Stimulated activated CD4-positive, alpha-beta T cell treated with anti-CD3 and anti-CD28 coated beads, Interleukin-12 subunit alpha, Interleukin-12 subunit beta, amount 100 ng/mL, for 4 hours (primary cell): ENCODE results near the gene RBP5.
"Not testable (repeated sequence)": the region's sequence is repeated elsewhere in the genome, so short reads cannot be mapped to it uniquely, and the experiment has no call there.

Experiments used
- DNase-seq: peaks from one replicate; pipeline ENCODE4 v3.0.0-alpha.2; 2020

Gene RBP5

DNA sequence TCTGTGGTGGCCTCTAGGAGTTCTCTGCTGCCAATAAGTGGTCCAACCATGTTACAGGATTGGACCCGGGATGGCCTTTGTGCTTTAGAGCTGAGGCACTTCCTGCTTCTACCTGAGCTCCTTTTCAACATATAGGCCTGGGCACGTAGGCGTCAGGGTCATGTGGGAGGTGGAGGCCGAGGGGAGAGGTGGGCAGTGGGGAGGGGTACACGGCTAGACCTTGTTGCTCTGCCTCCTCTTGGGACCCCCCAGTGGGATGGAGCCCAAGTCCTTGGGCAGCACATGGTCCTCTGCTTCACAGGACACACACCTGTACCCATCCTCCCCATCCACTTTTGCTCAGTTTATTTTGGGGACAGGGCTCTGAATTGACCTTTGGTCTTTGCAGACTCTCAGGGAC is 7.4 kb downstream of the RBP5 start:
- no peak for DNase-seq

DNA sequence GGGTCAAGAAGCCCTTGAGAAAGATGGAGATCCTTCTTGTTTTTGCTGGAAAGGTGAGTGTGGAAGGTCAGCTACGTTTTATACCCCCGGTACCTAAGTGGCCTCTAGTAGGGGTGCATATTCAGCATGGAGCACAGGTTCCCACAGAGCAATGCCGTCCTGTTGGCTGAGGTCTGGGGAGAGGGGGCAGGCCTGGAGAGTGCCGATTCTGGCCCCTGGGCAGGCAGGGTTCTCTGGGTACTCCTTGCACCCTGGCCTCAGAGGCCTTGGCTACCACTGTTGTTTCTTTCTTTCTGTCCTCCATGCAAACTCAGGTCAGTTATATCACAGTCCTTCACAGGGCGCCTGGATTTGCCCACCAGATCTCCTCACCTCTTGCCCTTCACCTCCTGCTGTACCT is 8.5 kb downstream of the RBP5 start:
- DNase-seq = no peak

DNA sequence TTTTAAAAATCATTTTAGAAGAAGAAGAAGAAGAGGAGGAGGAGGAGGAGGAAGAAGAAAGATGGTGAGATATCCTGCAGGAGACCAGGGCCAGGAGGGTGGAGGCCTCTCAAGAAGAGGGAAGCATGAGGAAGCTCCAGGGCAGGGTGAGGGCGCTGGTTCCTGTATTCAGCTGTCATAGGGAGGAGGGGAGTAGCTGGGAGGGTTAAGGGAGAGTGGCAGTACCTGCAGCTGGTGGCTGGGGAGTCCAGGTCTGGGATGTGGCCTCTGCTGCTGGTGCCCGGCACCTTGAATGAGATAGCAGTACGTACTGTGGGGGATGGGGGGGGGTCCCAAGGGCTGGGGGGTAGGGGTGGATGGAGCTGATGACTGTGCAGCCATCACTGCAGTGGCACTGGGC is 9.8 kb downstream of the RBP5 start:
- no peak for DNase-seq

DNA sequence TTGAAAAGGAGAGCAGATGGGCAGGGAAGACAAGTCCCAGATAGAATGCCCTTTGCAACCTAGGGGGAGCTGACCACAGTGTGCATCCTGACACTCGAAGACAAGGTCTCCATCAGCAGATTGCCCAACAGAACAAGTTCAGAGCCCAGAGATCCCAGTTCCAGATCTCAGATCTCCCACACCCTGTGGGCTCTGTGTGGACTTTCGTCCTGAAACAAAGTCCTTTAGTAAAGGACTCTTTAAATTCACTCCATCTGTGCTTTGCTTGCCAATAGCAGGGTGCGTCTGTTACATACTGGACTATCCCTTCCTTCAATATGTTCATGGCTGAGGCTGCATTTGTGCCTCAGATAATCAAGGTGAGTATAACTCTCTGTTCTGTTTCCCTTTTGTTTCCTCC is 11.0 kb downstream of the RBP5 start:
- no peak for DNase-seq

DNA sequence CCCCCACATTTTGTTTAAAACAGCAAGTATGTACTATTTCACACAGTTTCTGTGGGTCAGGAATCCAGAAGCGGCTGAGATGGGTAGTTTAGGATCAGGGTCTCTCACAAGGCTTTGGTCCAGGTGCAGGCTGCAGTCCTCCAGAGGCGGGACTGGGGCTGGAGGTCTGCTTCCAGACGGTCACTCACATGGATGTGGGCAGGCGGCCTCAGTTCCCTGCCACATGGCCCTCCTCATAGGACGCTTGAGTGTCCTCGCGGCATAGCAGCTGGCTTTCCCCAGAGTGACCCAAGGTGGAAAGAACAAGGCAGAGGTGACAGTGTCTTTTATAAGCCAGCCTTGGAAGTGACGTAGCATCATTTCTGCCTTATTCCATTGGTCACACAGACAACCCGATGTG is 11.8 kb downstream of the RBP5 start:
- no peak for DNase-seq

DNA sequence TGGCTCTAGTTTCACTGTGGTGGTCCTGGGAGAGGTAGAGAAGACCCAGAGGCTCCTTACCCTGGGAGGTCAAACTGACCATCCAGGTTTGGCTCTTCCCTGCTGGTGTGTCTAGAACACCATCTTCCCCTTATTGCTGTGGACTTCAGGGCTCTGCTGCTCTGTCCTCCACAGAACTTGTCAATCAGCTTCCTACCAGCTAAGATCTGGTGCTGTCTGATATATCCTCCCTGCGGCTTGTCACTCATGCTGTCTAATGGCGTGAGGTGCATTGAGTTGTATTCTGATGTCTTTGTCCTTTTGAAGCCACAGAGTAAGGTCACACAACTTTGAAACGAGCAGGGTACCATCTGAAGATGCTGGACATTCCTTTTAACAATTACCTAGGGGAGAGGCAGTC is 12.5 kb downstream of the RBP5 start:
- DNase-seq = no peak

DNA sequence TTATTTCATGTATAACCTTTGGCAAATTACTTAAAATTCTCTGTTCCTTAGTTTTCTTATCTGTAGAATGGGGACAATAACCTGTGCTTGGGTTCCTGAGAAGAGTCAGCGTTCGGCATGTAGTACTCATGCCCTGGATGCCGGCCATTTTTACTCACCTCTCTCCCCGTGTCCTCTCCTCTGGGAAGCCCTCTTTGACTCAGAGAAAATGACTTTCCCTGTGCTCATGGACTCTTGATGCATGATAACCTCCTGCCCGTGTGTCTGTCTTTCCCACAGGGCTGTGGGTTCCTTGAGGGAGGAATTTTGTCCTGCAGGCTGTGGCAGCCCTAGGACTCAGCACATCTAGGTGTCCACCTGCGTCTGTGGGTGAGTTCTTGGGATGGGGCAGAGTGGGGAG is 13.8 kb downstream of the RBP5 start:
- DNase-seq = no peak

DNA sequence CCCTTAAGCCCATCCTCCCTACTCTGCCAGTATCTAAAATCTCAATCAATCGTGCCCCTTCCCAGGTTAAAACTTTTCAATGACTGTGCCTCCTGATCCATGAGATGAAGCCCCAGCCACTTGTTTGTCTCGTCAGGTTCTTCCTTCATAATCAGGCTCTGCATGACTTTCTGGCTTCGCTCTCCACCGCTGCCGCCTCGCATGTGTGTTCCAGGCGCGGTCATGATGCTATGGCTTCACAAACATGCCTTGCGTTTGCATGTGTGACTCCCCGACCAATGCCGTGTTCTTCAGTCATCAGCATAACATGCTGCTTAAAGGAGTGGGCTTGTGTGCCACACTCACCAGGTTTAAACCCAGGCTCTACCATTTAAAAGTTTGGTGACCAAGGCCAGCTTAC is 14.7 kb downstream of the RBP5 start:
- no peak for DNase-seq

DNA sequence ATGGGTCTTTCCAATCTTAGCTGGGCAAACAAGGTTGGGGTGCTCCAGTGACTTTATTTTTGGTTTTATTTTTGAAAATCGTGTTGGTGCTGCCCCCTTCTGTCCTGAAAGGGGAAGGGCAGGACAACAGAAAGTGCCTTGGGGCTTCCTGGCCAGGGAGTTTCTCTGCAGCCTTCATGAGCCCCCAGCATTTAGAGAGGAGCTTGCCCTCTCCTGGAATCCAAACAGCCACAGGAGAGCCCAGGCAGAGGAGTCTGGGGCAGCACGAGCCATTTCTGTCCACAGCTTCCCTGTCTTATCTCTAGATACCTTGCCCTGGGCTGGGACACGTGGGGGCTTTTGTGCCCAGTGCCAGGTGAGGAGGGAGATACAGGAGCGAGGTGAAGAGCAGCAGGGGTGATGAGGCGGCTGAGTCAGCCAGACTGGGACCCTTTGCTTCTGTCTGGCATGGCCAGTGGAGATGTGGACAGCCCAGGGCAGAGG is 15.3 kb downstream of the RBP5 start:
- no peak for DNase-seq

DNA sequence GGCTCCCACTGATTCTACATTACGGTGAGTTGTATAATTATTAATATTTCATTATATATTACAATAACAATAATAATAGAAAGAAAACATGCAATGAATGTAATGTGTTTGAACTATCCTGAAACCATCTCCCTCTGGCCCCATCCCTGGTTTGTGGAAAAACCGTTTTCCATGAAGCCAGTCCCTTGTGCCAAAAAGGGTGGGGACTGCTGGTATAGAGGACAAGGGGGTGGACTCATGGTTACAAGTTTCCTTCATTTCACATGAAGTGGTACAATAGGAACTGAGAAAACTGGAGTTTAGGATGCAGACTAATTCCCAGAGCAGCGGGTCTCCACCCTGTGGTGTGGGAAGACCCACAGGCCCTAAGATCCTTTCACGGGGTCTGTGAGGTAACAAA is 16.6 kb downstream of the RBP5 start:
- no peak for DNase-seq

- no peak for DNase-seq
These were observed 18.0 kb downstream of the RBP5 start for GRCh38 chr12:7110661-7111060.

GRCh38 chr12:7109572-7109920 is 19.1 kb downstream of the RBP5 start:
- DNase-seq = no peak

GRCh38 chr12:7108796-7109571 is 19.7 kb downstream of the RBP5 start, which contains the start of gene C1RL:
Gene C1RL, minus strand, starts transcription at chr12:7109214. Its CDS starts 34 bp downstream, at chr12:7109180.
- DNase-seq = peak; percentile 86

DNA sequence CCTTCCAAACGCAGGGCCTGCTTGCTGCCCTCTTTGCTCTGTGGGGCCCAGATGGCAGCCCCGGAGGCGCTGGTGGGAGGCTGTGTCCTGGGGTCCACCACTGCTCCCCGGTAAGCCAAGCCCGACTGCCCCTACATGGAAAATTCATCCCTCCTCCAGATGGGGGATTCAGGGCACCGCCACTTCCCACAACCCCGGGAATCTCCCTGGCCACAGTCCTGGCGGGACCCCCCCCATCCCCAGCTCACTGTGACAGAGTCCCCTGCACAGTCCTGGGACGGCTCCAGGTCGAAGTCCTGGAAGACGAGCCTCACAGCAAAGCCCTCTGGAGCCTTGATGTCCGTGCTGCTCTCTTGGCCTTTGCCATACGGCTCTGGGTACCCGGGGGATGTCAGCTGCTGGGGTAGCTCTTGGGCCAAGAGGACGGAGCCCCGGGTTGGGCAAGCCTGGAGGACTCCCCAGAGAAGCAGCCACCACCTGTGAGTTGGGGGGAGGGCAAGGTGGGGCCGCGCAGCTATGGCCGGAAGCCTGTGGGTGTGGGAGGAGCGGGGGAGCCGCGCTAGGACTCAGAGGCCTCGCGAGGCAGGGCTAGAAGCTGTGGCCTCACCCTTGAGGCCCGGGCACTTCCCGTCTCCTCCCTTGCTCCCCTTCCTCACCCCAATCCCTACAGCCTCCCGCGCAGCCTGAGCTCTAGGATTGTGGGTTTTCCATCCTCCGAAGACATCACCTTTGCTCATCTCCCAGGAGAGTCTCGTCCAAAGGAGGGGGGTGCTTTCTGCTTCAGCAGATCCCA is 20.5 kb downstream of the RBP5 start:
- peak; percentile 67 for DNase-seq

- no peak for DNase-seq
These were observed 21.1 kb downstream of the RBP5 start for GRCh38 chr12:7107636-7108002.

DNA sequence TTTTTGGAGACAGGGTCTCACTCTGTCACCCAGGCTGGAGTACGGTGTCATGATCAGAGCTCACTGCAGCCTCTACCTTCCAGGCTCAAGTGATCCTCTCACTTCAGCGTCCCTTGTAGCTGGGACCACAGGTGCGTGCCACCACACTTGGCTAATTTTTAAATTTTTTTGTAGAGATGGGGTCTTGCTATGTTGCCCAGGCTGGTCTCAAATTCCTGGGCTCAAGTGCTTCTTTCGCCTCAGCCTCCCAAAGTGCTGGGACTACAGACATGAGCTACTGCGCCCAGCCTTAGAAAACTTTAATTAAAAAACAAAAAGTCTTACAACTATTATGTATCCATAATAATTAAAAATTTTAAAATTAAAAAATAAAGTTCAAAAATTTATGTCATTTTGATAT is 21.5 kb downstream of the RBP5 start:
- DNase-seq = not testable (repeated sequence)

DNA sequence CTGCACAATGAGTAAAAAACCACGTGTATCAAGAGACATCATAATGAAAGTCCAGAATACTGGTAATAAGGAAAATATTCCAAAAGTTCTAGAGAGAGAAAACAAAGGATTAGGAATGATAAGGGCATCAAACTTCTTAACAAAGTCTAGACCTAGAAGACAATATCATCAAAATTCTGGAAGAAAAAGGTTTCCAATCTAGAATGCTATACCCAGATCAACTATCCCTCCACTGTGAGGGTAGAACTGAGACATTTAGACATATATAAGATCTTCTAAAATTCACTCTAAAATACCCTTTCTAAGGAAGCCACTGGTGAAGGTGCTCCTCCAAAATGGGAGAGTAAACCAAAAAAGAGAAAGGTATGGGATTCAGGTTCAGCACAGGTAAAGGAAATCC is 22.6 kb downstream of the RBP5 start:
- no peak for DNase-seq

DNA sequence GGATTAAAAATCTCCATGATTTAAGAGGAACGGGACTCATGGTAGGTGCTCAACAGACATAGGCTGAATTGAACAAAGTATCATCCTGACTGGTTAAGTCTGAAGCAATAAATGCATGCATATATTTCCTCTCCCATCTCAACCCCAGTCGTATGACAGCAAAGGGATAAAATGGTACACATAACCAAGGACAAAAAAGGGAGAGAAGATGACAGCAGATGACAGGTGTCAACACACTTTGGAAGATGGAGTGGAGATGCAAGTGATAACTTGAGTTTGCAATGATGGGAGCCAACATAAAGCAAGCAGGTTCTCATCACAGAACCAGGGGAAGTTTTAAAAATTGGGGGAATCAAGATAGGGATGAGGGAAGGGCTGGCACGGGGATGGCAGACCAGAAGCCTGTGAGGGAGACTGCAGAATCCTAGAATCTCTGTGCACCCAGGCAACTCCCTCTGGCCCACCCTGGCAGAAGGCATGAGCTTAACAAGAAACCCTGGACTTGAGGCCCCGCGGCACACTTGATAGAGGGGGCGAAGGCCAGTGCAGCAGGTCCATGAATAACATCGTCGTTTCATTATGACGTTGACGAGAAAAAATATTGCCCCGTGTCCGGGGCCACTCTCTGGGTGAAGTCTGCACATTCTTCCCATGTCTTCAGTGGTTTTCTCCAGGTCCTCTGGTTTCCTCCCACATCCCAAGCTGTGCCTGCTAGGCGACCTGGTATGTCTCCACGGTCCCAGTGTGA is 24.7 kb downstream of the RBP5 start:
- no peak for DNase-seq

GRCh38 chr12:7102582-7102981 is 26.1 kb downstream of the RBP5 start:
- DNase-seq = no peak

DNA sequence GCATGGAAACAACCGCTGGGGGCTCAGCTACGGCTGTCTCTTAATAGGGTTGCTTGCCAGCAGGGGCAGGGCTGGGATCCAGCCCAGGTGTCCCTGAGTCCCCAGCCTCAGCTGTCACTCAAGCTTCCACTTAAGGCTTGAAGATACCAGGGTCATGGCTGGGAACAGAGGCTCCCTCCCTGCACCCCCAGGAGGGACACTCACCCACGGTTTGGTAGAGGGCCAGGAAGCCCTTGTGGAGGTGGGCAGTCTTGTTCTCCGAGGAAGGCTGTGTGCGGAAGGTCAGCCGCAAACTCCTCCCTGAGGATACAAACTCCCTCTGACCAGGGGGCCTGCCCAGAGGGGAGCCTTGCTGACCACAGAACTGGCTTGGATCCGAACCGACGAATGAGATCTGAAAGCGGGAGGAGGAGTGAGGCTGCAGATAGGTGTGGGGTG is 27.0 kb downstream of the RBP5 start:
- DNase-seq = no peak

DNA sequence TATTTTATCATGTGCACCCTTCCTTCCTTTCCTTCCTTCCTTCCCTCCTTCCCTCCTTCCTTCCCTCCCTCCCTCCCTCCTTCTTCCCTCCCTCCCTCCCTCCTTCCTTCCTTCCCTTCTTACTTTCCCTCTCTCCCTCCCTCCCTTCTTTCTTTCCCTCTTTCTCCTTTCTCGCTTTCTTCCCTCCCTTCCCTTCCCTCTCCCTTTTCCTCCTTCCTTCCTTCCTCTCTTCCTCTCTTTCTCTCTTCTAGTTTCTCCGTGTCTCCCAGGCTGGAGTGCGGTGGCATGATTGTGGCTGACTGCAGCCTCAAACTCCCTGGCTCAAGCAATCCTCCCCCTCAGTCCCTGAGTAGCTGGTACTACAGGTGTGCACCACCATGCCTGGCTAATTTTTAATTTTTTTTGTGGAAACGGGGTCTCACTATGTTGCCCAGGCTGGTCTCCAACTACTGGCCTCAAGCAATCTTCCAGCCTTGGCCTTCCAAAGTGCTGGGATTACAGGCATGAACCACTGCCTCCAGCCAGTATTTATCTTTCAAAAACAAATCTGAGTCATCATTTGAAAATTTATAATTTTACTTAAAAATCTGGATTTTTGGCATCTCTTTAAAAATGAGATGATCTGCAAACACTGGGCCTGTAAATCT is 27.5 kb downstream of the RBP5 start:
- no peak for DNase-seq

DNA sequence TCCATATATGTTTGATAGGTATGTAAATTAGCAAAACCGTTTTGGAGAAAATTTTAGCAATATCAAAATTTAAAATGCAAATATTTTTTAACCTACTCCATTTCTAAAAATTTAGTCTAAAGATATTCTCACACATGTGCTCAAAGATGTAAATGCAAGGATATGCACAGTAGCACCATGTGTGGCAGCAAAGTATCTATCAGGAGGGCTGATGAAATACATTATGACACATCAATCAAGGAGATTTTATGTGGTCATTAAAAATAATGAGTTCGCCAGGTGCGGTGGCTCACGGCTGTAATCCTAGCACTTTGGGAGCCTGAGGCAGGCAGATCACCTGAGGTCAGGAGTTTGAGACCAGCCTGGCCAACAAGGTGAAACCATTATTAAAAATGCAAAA is 28.4 kb downstream of the RBP5 start:
- DNase-seq = no peak
